SK-N-SH (cell line): ENCODE measurements around the gene ART5.
"Not testable (repeated sequence)": the region's sequence is repeated elsewhere in the genome, so short reads cannot be mapped to it uniquely, and the experiment has no call there.

Experiments used
- CHD2 ChIP-seq: fragments of 150-350 bp; IDR thresholded peaks from 2 replicates; pipeline ENCODE4 v1.6.1; 2018; ENCODE audit warnings: low read length; ENCODE audit not compliant: partially characterized antibody
- CTCF ChIP-seq: fragments of 200-600 bp; sonication (generic); IDR thresholded peaks from 2 replicates; pipeline ENCODE4 v1.6.1; 2017; ENCODE audit warnings: antibody characterized with exemption, mild to moderate bottlenecking, moderate library complexity
- EP300 ChIP-seq, 2 experiments: IDR thresholded peaks; 2 replicates each; pipeline versions ENCODE4 v1.4.0 to v1.6.1; 2012; ENCODE audit warnings: borderline replicate concordance in 1 of 2, low read depth in 1 of 2, low read length in 1 of 2
- FOSL2 ChIP-seq: IDR thresholded peaks from 2 replicates; pipeline ENCODE4 v1.4.0; 2012; ENCODE audit warnings: low read depth, mild to moderate bottlenecking, moderate library complexity, borderline replicate concordance
- GABPA ChIP-seq: IDR thresholded peaks from 2 replicates; pipeline ENCODE4 v1.4.0; 2012; ENCODE audit warnings: low read depth, mild to moderate bottlenecking
- MAX ChIP-seq: IDR thresholded peaks from 2 replicates; pipeline ENCODE4 v1.4.0; 2012; ENCODE audit warnings: low read depth
- MXI1 ChIP-seq: IDR thresholded peaks from 2 replicates; pipeline ENCODE4 v1.6.1; 2012; ENCODE audit warnings: mild to moderate bottlenecking, low read depth, low read length, improper control_type of control experiment
- NRF1 ChIP-seq: IDR thresholded peaks from 2 replicates; pipeline ENCODE4 v1.6.1; 2012; ENCODE audit warnings: low read depth, mild to moderate bottlenecking, low read length
- POLR2AphosphoS5 ChIP-seq: IDR thresholded peaks from 2 replicates; pipeline ENCODE4 v1.6.1; 2012; ENCODE audit warnings: low read depth, low read length
- RAD21 ChIP-seq: IDR thresholded peaks from 2 replicates; pipeline ENCODE4 v1.6.1; 2012; ENCODE audit warnings: mild to moderate bottlenecking, low read length
- TAF1 ChIP-seq: IDR thresholded peaks from 2 replicates; pipeline ENCODE4 v1.6.1; 2012; ENCODE audit warnings: low read depth, mild to moderate bottlenecking, low read length, moderate library complexity, borderline replicate concordance
- TCF12 ChIP-seq: IDR thresholded peaks from 2 replicates; pipeline ENCODE4 v1.4.0; 2012
- USF2 ChIP-seq: fragments of 150-350 bp; IDR thresholded peaks from 2 replicates; pipeline ENCODE4 v1.6.1; 2017; ENCODE audit warnings: antibody characterized with exemption, low read length, low read depth, borderline replicate concordance

- not testable (repeated sequence) for TF ChIP-seq CTCF; POLR2AphosphoS5; TAF1; MAX; USF2; CHD2; MXI1; GABPA; EP300 (IDR thresholded peaks at IDR 0.05; ENCODE audit: borderline replicate concordance in 1 of 2, low read depth in 1 of 2, low read length in 1 of 2); RAD21; TCF12; NRF1; FOSL2
Observed at GRCh38 chr11:3657331-3657730, 15.5 kb upstream of the ART5 start.
